Endothelial cell of umbilical vein (primary cell): ENCODE results near the gene GDNF. TPM values are rescaled to one million over a fixed set of nuclear protein-coding genes. Genes with fewer than 3 reads are reported as not detected.

Experiments
- BruUV-seq: library from RNA; stranded (reverse); fragments of 400-500 nt; replicated peaks from 2 replicates; lab custom pipeline; 2021; lab: Mats Ljungman, UMichigan
- CTCF ChIA-PET: fragments of 300-600, 350-600 bp; sonication (Branson Sonifier 250); formaldehyde crosslinking; loops from one replicate; lab custom pipeline; 2021; ENCODE audit warnings: antibody characterized with exemption, inconsistent platforms; lab: Charles Lee
- POLR2A ChIA-PET: fragments of 300-600, 350-600 bp; sonication (Branson Sonifier 250); formaldehyde crosslinking; loops from one replicate; lab custom pipeline; 2021; ENCODE audit warnings: antibody characterized with exemption, inconsistent platforms; lab: Charles Lee
- DNase-seq: peaks from one replicate; pipeline ENCODE4 v3.0.0-alpha.2; 2011; ENCODE audit warnings: low read depth, low spot score
- FAIRE-seq: peaks from 2 replicates; lab custom pipeline; 2011; peaks lifted over from hg19 to GRCh38; lab: Jason Lieb, UNC
- H2AFZ ChIP-seq: 2 replicates; pipeline ENCODE4 v1.6.0; 2012; ENCODE audit warnings: low read depth, low read length, control low read depth, inconsistent platforms
- H3K27ac ChIP-seq: 2 replicates; pipeline ENCODE4 v1.5.1; 2011; ENCODE audit warnings: low read depth, mild to moderate bottlenecking, control low read depth, low read length, moderate library complexity; ENCODE audit not compliant: insufficient read depth
- H3K27me3 ChIP-seq, 2 experiments: 2 replicates each; pipeline versions ENCODE4 v1.6.0 to v1.6.1; 2011; ENCODE audit warnings: low read length in 2 of 2, mixed read lengths in 1 of 2; ENCODE audit not compliant: control insufficient read depth in 2 of 2, insufficient read depth in 2 of 2
- H3K36me3 ChIP-seq, 2 experiments: 2 replicates in 1 of 2; 3 replicates in 1 of 2; pipeline ENCODE4 v1.5.1; 2011; ENCODE audit warnings: low read length in 2 of 2, mild to moderate bottlenecking in 1 of 2, moderate library complexity in 1 of 2; ENCODE audit not compliant: control insufficient read depth in 2 of 2, insufficient read depth in 2 of 2; ENCODE audit errors: extremely low read depth in 1 of 2
- H3K4me1 ChIP-seq: 3 replicates; pipeline ENCODE4 v1.5.1; 2011; ENCODE audit warnings: mild to moderate bottlenecking, low read length; ENCODE audit not compliant: control insufficient read depth, insufficient read depth; ENCODE audit errors: extremely low read depth
- H3K4me2 ChIP-seq: 2 replicates; pipeline ENCODE4 v1.6.1; 2011; ENCODE audit warnings: low read length, control low read depth, mixed read lengths; ENCODE audit not compliant: insufficient read depth
- H3K4me3 ChIP-seq, 3 experiments: fragments of 200-600 bp in 1 of 3; sonication (generic), shearing (Covaris generic) in 1 of 3; replicated peaks in 1 of 3; 2 replicates each; pipeline ENCODE4 v1.5.1; 2011 to 2016; ENCODE audit warnings: control low read depth in 3 of 3, low read length in 3 of 3, mild to moderate bottlenecking in 2 of 3, inconsistent platforms in 1 of 3, low read depth in 1 of 3, moderate library complexity in 1 of 3; ENCODE audit not compliant: insufficient read depth in 1 of 3
- H3K79me2 ChIP-seq: 2 replicates; pipeline ENCODE4 v1.6.0; 2012; ENCODE audit warnings: low read length, inconsistent platforms; ENCODE audit not compliant: control insufficient read depth, insufficient read depth
- H3K9ac ChIP-seq: replicated peaks from 2 replicates; pipeline ENCODE3; 2011; ENCODE audit warnings: low read length, control low read depth; ENCODE audit not compliant: insufficient read depth; ENCODE audit errors: extremely low read depth
- H3K9me1 ChIP-seq: replicated peaks from 3 replicates; pipeline ENCODE4 v1.6.0; 2011; ENCODE audit warnings: mild to moderate bottlenecking, low read length; ENCODE audit not compliant: control insufficient read depth, insufficient read depth; ENCODE audit errors: extremely low read depth
- H3K9me3 ChIP-seq: replicated peaks from 2 replicates; pipeline ENCODE4 v1.5.1; 2012; ENCODE audit warnings: low read length, inconsistent platforms; ENCODE audit not compliant: control insufficient read depth, insufficient read depth
- H4K20me1 ChIP-seq: replicated peaks from 2 replicates; pipeline ENCODE3; 2011; ENCODE audit warnings: mild to moderate bottlenecking, low read length; ENCODE audit not compliant: control insufficient read depth, insufficient read depth; ENCODE audit errors: extremely low read depth
- EZH2 ChIP-seq: IDR thresholded peaks from 2 replicates; pipeline ENCODE4 v1.6.1; 2012; ENCODE audit warnings: borderline replicate concordance, low read depth, mild to moderate bottlenecking, moderate library complexity, low read length, inconsistent platforms; ENCODE audit not compliant: severe bottlenecking
- FOS ChIP-seq: IDR thresholded peaks from 2 replicates; pipeline ENCODE4 v1.6.1; 2011; ENCODE audit warnings: mild to moderate bottlenecking, low read length, moderate library complexity, borderline replicate concordance; ENCODE audit not compliant: insufficient read depth
- GATA2 ChIP-seq: IDR thresholded peaks from 2 replicates; pipeline ENCODE4 v1.7.0; 2011; ENCODE audit warnings: low read depth, mild to moderate bottlenecking, moderate library complexity, mixed read lengths, low read length; ENCODE audit not compliant: insufficient read length, insufficient read depth
- JUN ChIP-seq: IDR thresholded peaks from 2 replicates; pipeline ENCODE4 v1.6.1; 2011; ENCODE audit warnings: borderline replicate concordance, low read depth; ENCODE audit not compliant: insufficient read length, insufficient read depth
- MAX ChIP-seq: IDR thresholded peaks from 2 replicates; pipeline ENCODE4 v1.6.1; 2011; ENCODE audit not compliant: insufficient read depth, insufficient read length
- MYC ChIP-seq: IDR thresholded peaks from one replicate; pipeline ENCODE4 v1.6.1; 2011; ENCODE audit warnings: mild to moderate bottlenecking, low read depth, low read length
- POLR2A ChIP-seq: IDR thresholded peaks from 2 replicates; pipeline ENCODE4 v1.6.1; 2012; ENCODE audit warnings: low read depth, mild to moderate bottlenecking, control low read depth, low read length
- POLR2AphosphoS5 ChIP-seq: IDR thresholded peaks from 2 replicates; pipeline ENCODE4 v1.6.1; 2012; ENCODE audit warnings: low read depth, mild to moderate bottlenecking, control low read depth, low read length, moderate library complexity; ENCODE audit not compliant: insufficient read depth
- dilution Hi-C: fragments of 300-500 bp; cut with MboI; formaldehyde crosslinking; loops from one replicate; pipeline ENCODE4 v1.15.0; 2019; ENCODE audit warnings: low sequenced_read_pairs; ENCODE audit not compliant: extremely low pct_ligation_motif_present
- intact Hi-C: fragments of 100-400 bp; cut with micrococcal nuclease; formaldehyde crosslinking; loops from one replicate; pipeline ENCODE4 v1.10.0; 2022
- polyA plus RNA-seq, 4 experiments: library from polyadenylated mRNA; depleted of rRNA in 3 of 4; stranded (reverse) in 3 of 4; unstranded in 1 of 4; fragments of >200 nt; gene quantifications; 2 replicates each; pipeline versions ENCODE4 v1.2.1 to v1.2.3, GENCODE V29; 2011 to 2012; ENCODE audit warnings: missing spikeins in 1 of 4
- total RNA-seq: library from RNA; stranded (reverse); gene quantifications from 2 replicates; pipeline ENCODE4 v1.2.3, GENCODE V29; 2021
- TF ChIP-seq, protein P1 (sequence below), 2 donors: IDR thresholded peaks; 1 replicate in 1 of 2; 2 replicates in 1 of 2; pipeline ENCODE4 v1.5.1; 2011; ENCODE audit warnings: low read length in 2 of 2, mild to moderate bottlenecking in 2 of 2, moderate library complexity in 2 of 2, control low read depth in 1 of 2, inconsistent platforms in 1 of 2, low read depth in 1 of 2; ENCODE audit not compliant: insufficient read depth in 1 of 2; ENCODE audit errors: extremely low read depth in 1 of 2

The GDNF gene
- total and polyA plus RNA-seq, 2 donors (not counting 3 experiments of a cell fraction or from before 2014, with no cell fraction given): not detected

- Histone ChIP-seq H3K4me3 (no peak overlapping the region), H3K9ac (no peak overlapping the region), H3K36me3 (no peaks in the 10 kb centered on the region), H2AFZ (no peak overlapping the region), H3K9me3 (no peaks in the 10 kb centered on the region), H3K9me1 (no peaks in the 10 kb centered on the region), H3K27ac (no peak overlapping the region), H4K20me1 (no peaks in the 10 kb centered on the region), H3K27me3 (peaks cover 37 to 58% of the 10 kb centered on the region in 2 experiments), H3K79me2 (no peaks in the 10 kb centered on the region), H3K4me1 (peaks cover 5% of the 10 kb centered on the region), H3K4me2 (no peak overlapping the region)
- ChIA-PET POLR2A (no interaction called here), CTCF (interaction anchor here (1.1 to 2.4 kb wide), 2 partner anchors 13 to 19 kb away, joined by 3 to 5 read pairs; no protein-coding TSS in a partner anchor)
- dilution Hi-C loops (no loop called here), intact Hi-C loops (no loop called here)
- DNase-seq: no peak
- BruUV-seq: no TSS peak
- FAIRE-seq: no peak
- TF ChIP-seq, protein P1, sequence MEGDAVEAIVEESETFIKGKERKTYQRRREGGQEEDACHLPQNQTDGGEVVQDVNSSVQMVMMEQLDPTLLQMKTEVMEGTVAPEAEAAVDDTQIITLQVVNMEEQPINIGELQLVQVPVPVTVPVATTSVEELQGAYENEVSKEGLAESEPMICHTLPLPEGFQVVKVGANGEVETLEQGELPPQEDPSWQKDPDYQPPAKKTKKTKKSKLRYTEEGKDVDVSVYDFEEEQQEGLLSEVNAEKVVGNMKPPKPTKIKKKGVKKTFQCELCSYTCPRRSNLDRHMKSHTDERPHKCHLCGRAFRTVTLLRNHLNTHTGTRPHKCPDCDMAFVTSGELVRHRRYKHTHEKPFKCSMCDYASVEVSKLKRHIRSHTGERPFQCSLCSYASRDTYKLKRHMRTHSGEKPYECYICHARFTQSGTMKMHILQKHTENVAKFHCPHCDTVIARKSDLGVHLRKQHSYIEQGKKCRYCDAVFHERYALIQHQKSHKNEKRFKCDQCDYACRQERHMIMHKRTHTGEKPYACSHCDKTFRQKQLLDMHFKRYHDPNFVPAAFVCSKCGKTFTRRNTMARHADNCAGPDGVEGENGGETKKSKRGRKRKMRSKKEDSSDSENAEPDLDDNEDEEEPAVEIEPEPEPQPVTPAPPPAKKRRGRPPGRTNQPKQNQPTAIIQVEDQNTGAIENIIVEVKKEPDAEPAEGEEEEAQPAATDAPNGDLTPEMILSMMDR (IDR thresholded peaks at IDR 0.05; ENCODE audit: extremely low read depth in 1 of 2, insufficient read depth in 1 of 2, low read depth in 1 of 2, low read length in 2 of 2): no peak
- TF ChIP-seq POLR2AphosphoS5: no peak
- no peak for TF ChIP-seq JUN
- TF ChIP-seq GATA2: no peak
- TF ChIP-seq MYC: no peak
- TF ChIP-seq POLR2A: no peak
- no peak for TF ChIP-seq EZH2
- TF ChIP-seq FOS: no peak
- TF ChIP-seq MAX: no peak
Observed at GRCh38 chr5:37844009-37844408, 4.2 kb upstream of the GDNF start.
